Caco-2 (cell line): ENCODE data around the gene CACNA1B. TPM values are rescaled to one million over a fixed set of nuclear protein-coding genes. Genes with fewer than 3 reads are reported as not detected.

ENCODE experiments used
- BruUV-seq: library from RNA; stranded (reverse); fragments of 400-500 nt; replicated peaks from 2 replicates; lab custom pipeline; 2021; lab: Mats Ljungman, UMichigan
- CTCF ChIA-PET: fragments of 300-600 bp; sonication (Branson Sonifier 250); formaldehyde crosslinking; loops from one replicate; lab custom pipeline; 2022; ENCODE audit warnings: antibody characterized with exemption; lab: Charles Lee
- POLR2A ChIA-PET: fragments of 300-600 bp; sonication (Branson Sonifier 250); formaldehyde crosslinking; loops from one replicate; lab custom pipeline; 2022; ENCODE audit warnings: antibody characterized with exemption; lab: Charles Lee
- DNase-seq, 2 experiments: peaks; one replicate each; pipeline versions ENCODE4 v3.0.0 to v3.0.0-alpha.2; 2020 to 2022
- H3K27me3 ChIP-seq: replicated peaks from 2 replicates; pipeline ENCODE4 v1.6.0; 2011; ENCODE audit warnings: low read length; ENCODE audit not compliant: control insufficient read depth, insufficient read depth
- H3K36me3 ChIP-seq: 2 replicates; pipeline ENCODE4 v1.5.1; 2011; ENCODE audit warnings: low read length; ENCODE audit not compliant: control insufficient read depth, insufficient read depth
- H3K4me1 ChIP-seq: fragments of 250-450 bp; sonication (Bioruptor Pico); 2 replicates; pipeline ENCODE4 v1.5.1; 2020; ENCODE audit warnings: mild to moderate bottlenecking
- H3K4me3 ChIP-seq: 2 replicates; pipeline ENCODE4 v1.5.1; 2011; ENCODE audit warnings: low read depth, mild to moderate bottlenecking, control low read depth, low read length
- H3K9me3 ChIP-seq: fragments of 250-450 bp; sonication (Bioruptor Pico); 2 replicates; pipeline ENCODE4 v1.5.1; 2020; ENCODE audit warnings: mild to moderate bottlenecking, moderate library complexity
- H3K27ac Mint-ChIP-seq: one replicate; pipeline ENCODE4 v1.8.0; 2022; ENCODE audit warnings: mixed read lengths; ENCODE audit not compliant: unreplicated experiment
- H3K27me3 Mint-ChIP-seq: one replicate; pipeline ENCODE4 v1.8.0; 2022; ENCODE audit warnings: mixed read lengths; ENCODE audit not compliant: insufficient read depth, unreplicated experiment
- H3K36me3 Mint-ChIP-seq: one replicate; pipeline ENCODE4 v1.8.0; 2022; ENCODE audit warnings: mild to moderate bottlenecking, mixed read lengths; ENCODE audit not compliant: insufficient read depth, unreplicated experiment
- H3K4me1 Mint-ChIP-seq: one replicate; pipeline ENCODE4 v1.8.0; 2022; ENCODE audit warnings: low read depth, mixed read lengths; ENCODE audit not compliant: unreplicated experiment
- H3K4me3 Mint-ChIP-seq: one replicate; pipeline ENCODE4 v1.8.0; 2022; ENCODE audit warnings: mild to moderate bottlenecking, moderate library complexity, mixed read lengths; ENCODE audit not compliant: unreplicated experiment
- H3K9me3 Mint-ChIP-seq: one replicate; pipeline ENCODE4 v1.8.0; 2022; ENCODE audit warnings: mixed read lengths; ENCODE audit not compliant: unreplicated experiment
- intact Hi-C: fragments of 100-400 bp; cut with micrococcal nuclease; formaldehyde crosslinking; loops from one replicate; pipeline ENCODE4 v1.10.0; 2022; ENCODE audit not compliant: unreplicated experiment
- total RNA-seq: library from RNA; stranded (reverse); gene quantifications from 2 replicates; pipeline ENCODE4 v1.2.3, GENCODE V29; 2022
- TF ChIP-seq, protein P1 (sequence below), 2 experiments: fragments of 200-600 bp in 1 of 2; IDR thresholded peaks; 1 replicate in 1 of 2; 2 replicates in 1 of 2; pipeline versions ENCODE4 v1.5.1 to v1.8.0; 2011 to 2022; ENCODE audit warnings: antibody characterized with exemption in 1 of 2, control low read depth in 1 of 2, inconsistent platforms in 1 of 2, low read depth in 1 of 2, low read length in 1 of 2, mild to moderate bottlenecking in 1 of 2, moderate library complexity in 1 of 2; ENCODE audit not compliant: insufficient read depth in 1 of 2, severe bottlenecking in 1 of 2, unreplicated experiment in 1 of 2

CACNA1B gene
- total RNA-seq, 1 experiment from 2014 or later = 0.11 TPM

GRCh38 chr9:138070815-138071214, 193.2 kb downstream of the CACNA1B start:
- intact Hi-C loops = no loop called here
- TF ChIP-seq, protein P1, sequence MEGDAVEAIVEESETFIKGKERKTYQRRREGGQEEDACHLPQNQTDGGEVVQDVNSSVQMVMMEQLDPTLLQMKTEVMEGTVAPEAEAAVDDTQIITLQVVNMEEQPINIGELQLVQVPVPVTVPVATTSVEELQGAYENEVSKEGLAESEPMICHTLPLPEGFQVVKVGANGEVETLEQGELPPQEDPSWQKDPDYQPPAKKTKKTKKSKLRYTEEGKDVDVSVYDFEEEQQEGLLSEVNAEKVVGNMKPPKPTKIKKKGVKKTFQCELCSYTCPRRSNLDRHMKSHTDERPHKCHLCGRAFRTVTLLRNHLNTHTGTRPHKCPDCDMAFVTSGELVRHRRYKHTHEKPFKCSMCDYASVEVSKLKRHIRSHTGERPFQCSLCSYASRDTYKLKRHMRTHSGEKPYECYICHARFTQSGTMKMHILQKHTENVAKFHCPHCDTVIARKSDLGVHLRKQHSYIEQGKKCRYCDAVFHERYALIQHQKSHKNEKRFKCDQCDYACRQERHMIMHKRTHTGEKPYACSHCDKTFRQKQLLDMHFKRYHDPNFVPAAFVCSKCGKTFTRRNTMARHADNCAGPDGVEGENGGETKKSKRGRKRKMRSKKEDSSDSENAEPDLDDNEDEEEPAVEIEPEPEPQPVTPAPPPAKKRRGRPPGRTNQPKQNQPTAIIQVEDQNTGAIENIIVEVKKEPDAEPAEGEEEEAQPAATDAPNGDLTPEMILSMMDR (IDR thresholded peaks at IDR 0.05; ENCODE audit: insufficient read depth in 1 of 2, low read depth in 1 of 2, low read length in 1 of 2, severe bottlenecking in 1 of 2, unreplicated experiment in 1 of 2) = no peak
- no peaks in the 10 kb centered on the region for H3K36me3 ChIP-seq
- no TSS peak for BruUV-seq
- no peak overlapping the region for H3K4me3 ChIP-seq
- peaks cover 8% of the 10 kb centered on the region for H3K27me3 Mint-ChIP-seq
- CTCF ChIA-PET = no interaction called here
- no peak for DNase-seq
- no peaks in the 10 kb centered on the region for H3K4me1 ChIP-seq
- no peaks in the 10 kb centered on the region for H3K36me3 Mint-ChIP-seq
- no peak overlapping the region for H3K27ac Mint-ChIP-seq
- H3K9me3 Mint-ChIP-seq = no peaks in the 10 kb centered on the region
- POLR2A ChIA-PET = no interaction called here
- no peaks in the 10 kb centered on the region for H3K9me3 ChIP-seq
- H3K4me3 Mint-ChIP-seq = no peak overlapping the region
- no peaks in the 10 kb centered on the region for H3K4me1 Mint-ChIP-seq
- H3K27me3 ChIP-seq = no peaks in the 10 kb centered on the region; the same call in 1 of the 2 replicates

DNA sequence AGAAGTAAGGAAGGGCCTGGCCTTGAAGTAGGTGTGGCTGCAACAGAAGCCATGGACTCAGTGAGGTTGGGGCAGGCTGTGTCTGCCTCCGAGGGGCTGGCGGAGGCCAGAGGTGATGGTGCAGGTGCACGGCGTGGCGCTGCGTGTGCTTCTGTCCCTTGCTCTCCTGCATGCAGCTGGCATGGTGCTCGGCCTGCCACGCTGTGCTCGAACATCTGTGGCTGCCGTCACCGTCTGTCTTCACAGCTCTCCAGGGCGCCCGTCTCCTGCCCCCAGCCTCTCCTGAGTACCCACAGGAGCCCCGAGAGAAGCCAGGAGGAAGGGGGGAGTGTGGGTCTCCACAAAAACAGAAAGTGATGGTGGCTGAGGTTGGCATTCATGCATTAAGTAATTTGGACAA, 193.7 kb downstream of the CACNA1B start:
- H3K4me1 Mint-ChIP-seq = no peaks in the 10 kb centered on the region
- no peak for DNase-seq
- CTCF ChIA-PET = no interaction called here
- H3K27me3 Mint-ChIP-seq = peaks cover 6% of the 10 kb centered on the region
- Histone ChIP-seq H3K27me3 (no peaks in the 10 kb centered on the region; the same call in 1 of the 2 replicates), H3K4me1 (no peaks in the 10 kb centered on the region), H3K4me3 (no peak overlapping the region), H3K36me3 (no peaks in the 10 kb centered on the region), H3K9me3 (no peaks in the 10 kb centered on the region)
- no peak overlapping the region for H3K4me3 Mint-ChIP-seq
- TF ChIP-seq, protein P1 (IDR thresholded peaks at IDR 0.05; ENCODE audit: insufficient read depth in 1 of 2, low read depth in 1 of 2, low read length in 1 of 2, severe bottlenecking in 1 of 2, unreplicated experiment in 1 of 2) = no peak
- H3K9me3 Mint-ChIP-seq = no peaks in the 10 kb centered on the region
- H3K27ac Mint-ChIP-seq = no peak overlapping the region
- POLR2A ChIA-PET = no interaction called here
- intact Hi-C loops = no loop called here
- BruUV-seq = no TSS peak
- no peaks in the 10 kb centered on the region for H3K36me3 Mint-ChIP-seq

DNA sequence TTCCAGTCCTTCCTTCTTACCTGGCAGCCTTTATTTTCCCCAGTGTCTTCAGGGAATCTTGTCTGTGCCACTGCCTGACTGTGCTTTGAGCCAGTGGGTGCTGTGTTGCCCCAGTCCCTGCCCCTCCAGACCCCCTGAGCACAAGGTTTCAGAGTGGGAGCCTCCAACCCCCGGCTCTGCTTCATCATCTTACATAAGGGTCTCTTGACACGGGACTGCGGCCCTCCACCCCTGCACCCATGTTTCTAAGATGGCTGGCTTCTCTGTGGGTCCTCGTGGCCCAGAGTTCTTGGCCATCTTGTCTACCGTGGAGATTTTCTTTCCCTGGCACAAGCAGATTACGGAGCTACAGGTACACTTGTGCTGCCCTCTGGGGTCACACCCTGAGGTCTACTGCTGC, 194.1 kb downstream of the CACNA1B start:
- no TSS peak for BruUV-seq
- peaks cover 5% of the 10 kb centered on the region for H3K27me3 Mint-ChIP-seq

More for the DNA sequence above, 194.1 kb downstream of the CACNA1B start:
- POLR2A ChIA-PET = no interaction called here
- Mint-ChIP-seq H3K9me3 (no peaks in the 10 kb centered on the region), H3K36me3 (no peaks in the 10 kb centered on the region), H3K27ac (no peak overlapping the region), H3K4me3 (no peak overlapping the region), H3K4me1 (no peaks in the 10 kb centered on the region)
- TF ChIP-seq, protein P1 (IDR thresholded peaks at IDR 0.05; ENCODE audit: insufficient read depth in 1 of 2, low read depth in 1 of 2, low read length in 1 of 2, severe bottlenecking in 1 of 2, unreplicated experiment in 1 of 2) = no peak
- CTCF ChIA-PET = no interaction called here
- H3K4me1 ChIP-seq = no peaks in the 10 kb centered on the region
- H3K4me3 ChIP-seq = no peak overlapping the region
- no peak for DNase-seq
- intact Hi-C loops = no loop called here
- no peaks in the 10 kb centered on the region; the same call in 1 of the 2 replicates for H3K27me3 ChIP-seq
- no peaks in the 10 kb centered on the region for H3K36me3 ChIP-seq
- no peaks in the 10 kb centered on the region for H3K9me3 ChIP-seq
